ENCODE measurements around the gene TEDC1.

DNA sequence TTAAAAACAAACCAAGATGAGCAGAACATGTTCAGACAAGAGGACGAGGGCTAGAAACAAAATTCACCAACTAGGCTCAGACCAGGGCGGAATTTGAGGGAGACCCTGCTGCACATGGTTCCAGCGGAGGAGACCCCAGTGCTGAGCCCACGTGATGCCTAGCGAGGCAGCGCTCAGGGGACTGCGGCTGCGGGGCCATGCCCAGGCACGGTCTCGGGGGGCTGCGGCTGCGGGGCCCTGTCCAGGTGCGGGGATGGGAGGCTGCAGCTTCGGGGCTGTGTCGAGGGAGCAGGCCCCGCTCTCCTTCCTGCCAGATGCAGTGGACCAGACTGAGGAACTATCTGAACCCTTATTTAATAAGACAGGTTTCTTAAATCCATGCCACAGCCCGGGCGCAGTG, 29.1 kb upstream of the TEDC1 start:
- TF ChIP-seq, protein P1, sequence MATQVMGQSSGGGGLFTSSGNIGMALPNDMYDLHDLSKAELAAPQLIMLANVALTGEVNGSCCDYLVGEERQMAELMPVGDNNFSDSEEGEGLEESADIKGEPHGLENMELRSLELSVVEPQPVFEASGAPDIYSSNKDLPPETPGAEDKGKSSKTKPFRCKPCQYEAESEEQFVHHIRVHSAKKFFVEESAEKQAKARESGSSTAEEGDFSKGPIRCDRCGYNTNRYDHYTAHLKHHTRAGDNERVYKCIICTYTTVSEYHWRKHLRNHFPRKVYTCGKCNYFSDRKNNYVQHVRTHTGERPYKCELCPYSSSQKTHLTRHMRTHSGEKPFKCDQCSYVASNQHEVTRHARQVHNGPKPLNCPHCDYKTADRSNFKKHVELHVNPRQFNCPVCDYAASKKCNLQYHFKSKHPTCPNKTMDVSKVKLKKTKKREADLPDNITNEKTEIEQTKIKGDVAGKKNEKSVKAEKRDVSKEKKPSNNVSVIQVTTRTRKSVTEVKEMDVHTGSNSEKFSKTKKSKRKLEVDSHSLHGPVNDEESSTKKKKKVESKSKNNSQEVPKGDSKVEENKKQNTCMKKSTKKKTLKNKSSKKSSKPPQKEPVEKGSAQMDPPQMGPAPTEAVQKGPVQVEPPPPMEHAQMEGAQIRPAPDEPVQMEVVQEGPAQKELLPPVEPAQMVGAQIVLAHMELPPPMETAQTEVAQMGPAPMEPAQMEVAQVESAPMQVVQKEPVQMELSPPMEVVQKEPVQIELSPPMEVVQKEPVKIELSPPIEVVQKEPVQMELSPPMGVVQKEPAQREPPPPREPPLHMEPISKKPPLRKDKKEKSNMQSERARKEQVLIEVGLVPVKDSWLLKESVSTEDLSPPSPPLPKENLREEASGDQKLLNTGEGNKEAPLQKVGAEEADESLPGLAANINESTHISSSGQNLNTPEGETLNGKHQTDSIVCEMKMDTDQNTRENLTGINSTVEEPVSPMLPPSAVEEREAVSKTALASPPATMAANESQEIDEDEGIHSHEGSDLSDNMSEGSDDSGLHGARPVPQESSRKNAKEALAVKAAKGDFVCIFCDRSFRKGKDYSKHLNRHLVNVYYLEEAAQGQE (IDR thresholded peaks at IDR 0.05; ENCODE audit: low read depth) = no peak
- TF ChIP-seq EP300 (IDR thresholded peaks at IDR 0.05; ENCODE audit: borderline replicate concordance) = no peak
- no peak for TF ChIP-seq RAD21 (IDR thresholded peaks at IDR 0.05; ENCODE audit: low read depth)
- no peak for TF ChIP-seq YY1 (IDR thresholded peaks at IDR 0.05; ENCODE audit: low read depth)
- TF ChIP-seq, protein P2, sequence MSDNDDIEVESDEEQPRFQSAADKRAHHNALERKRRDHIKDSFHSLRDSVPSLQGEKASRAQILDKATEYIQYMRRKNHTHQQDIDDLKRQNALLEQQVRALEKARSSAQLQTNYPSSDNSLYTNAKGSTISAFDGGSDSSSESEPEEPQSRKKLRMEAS (IDR thresholded peaks at IDR 0.05) = no peak
- no peak for TF ChIP-seq EGR1 (IDR thresholded peaks at IDR 0.05)
- no peak for TF ChIP-seq CREB1 (IDR thresholded peaks at IDR 0.05; ENCODE audit: low read depth)
- TF ChIP-seq, protein P3, sequence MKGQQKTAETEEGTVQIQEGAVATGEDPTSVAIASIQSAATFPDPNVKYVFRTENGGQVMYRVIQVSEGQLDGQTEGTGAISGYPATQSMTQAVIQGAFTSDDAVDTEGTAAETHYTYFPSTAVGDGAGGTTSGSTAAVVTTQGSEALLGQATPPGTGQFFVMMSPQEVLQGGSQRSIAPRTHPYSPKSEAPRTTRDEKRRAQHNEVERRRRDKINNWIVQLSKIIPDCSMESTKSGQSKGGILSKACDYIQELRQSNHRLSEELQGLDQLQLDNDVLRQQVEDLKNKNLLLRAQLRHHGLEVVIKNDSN (IDR thresholded peaks at IDR 0.05) = no peak
- TF ChIP-seq TAF1 (IDR thresholded peaks at IDR 0.05; ENCODE audit: low read depth) = no peak
- no peak for TF ChIP-seq FOXM1 (IDR thresholded peaks at IDR 0.05; ENCODE audit: borderline replicate concordance, low read depth)
- TF ChIP-seq ZBTB7A (IDR thresholded peaks at IDR 0.05; ENCODE audit: low read depth) = no peak
